WTC11 (cell line): ENCODE data around the gene NFATC2. TPM values are rescaled to one million over a fixed set of nuclear protein-coding genes. Genes with fewer than 3 reads are reported as not detected.

Source experiments
- ATAC-seq: fragments of 200-7000 bp; cut with Tn5 transposase; 2 replicates; pipeline ENCODE4 v1.10.0; 2021; ENCODE audit warnings: mild to moderate bottlenecking, moderate library complexity
- CTCF ChIA-PET: fragments of 300-600 bp; sonication (Branson Sonifier 250); formaldehyde crosslinking; loops from one replicate; lab custom pipeline; 2021; ENCODE audit warnings: antibody characterized with exemption; lab: Charles Lee
- POLR2A ChIA-PET: fragments of 350-600 bp; sonication (Branson Sonifier 250); formaldehyde crosslinking; loops from one replicate; lab custom pipeline; 2021; ENCODE audit warnings: antibody characterized with exemption; lab: Charles Lee
- DNase-seq: peaks from one replicate; pipeline ENCODE4 v3.0.0; 2021; ENCODE audit warnings: low spot score
- H3K27ac Mint-ChIP-seq: 2 replicates; pipeline ENCODE4 v1.8.0; 2021; ENCODE audit warnings: mixed read lengths
- H3K27me3 Mint-ChIP-seq: 2 replicates; pipeline ENCODE4 v1.8.0; 2021; ENCODE audit warnings: low read depth, mild to moderate bottlenecking, moderate library complexity, mixed read lengths
- H3K36me3 Mint-ChIP-seq: 2 replicates; pipeline ENCODE4 v1.8.0; 2021; ENCODE audit warnings: mixed read lengths
- H3K4me1 Mint-ChIP-seq: 2 replicates; pipeline ENCODE4 v1.8.0; 2022; ENCODE audit warnings: mixed read lengths
- H3K4me3 Mint-ChIP-seq: 2 replicates; pipeline ENCODE4 v1.8.0; 2021; ENCODE audit warnings: mild to moderate bottlenecking, moderate library complexity, mixed read lengths
- H3K9me3 Mint-ChIP-seq: 2 replicates; pipeline ENCODE4 v1.8.0; 2021; ENCODE audit warnings: mixed read lengths
- CREM ChIP-seq: sonication (generic); formaldehyde crosslinking; IDR thresholded peaks from 2 replicates; pipeline ENCODE4 v1.8.1; 2022; ENCODE audit warnings: mild to moderate bottlenecking, missing genetic modification reagents, moderate library complexity
- CTCF ChIP-seq: fragments of 200-600 bp; IDR thresholded peaks from 2 replicates; pipeline ENCODE4 v1.8.0; 2022; ENCODE audit warnings: antibody characterized with exemption
- FOXJ3 ChIP-seq: sonication (generic); formaldehyde crosslinking; IDR thresholded peaks from 2 replicates; pipeline ENCODE4 v1.9.0; 2021; ENCODE audit warnings: missing genetic modification reagents, mild to moderate bottlenecking, borderline replicate concordance
- MXD4 ChIP-seq: fragments of 250-450 bp; sonication (Bioruptor Pico); IDR thresholded peaks from 2 replicates; pipeline ENCODE4 v1.8.0; 2021; ENCODE audit warnings: mild to moderate bottlenecking, moderate library complexity, borderline replicate concordance
- NFATC4 ChIP-seq: fragments of 250-450 bp; sonication (Bioruptor Pico); IDR thresholded peaks from 2 replicates; pipeline ENCODE4 v1.9.0; 2021; ENCODE audit warnings: mild to moderate bottlenecking
- NR3C1 ChIP-seq: sonication (generic); formaldehyde crosslinking; conservative IDR thresholded peaks from 2 replicates; pipeline ENCODE4 v1.8.1; 2023; ENCODE audit warnings: low read depth, mild to moderate bottlenecking, missing genetic modification reagents
- PRDM15 ChIP-seq: sonication (generic); formaldehyde crosslinking; IDR thresholded peaks from 2 replicates; pipeline ENCODE4 v1.8.0; 2022; ENCODE audit warnings: missing genetic modification reagents
- ZBTB43 ChIP-seq: sonication (generic); formaldehyde crosslinking; IDR thresholded peaks from 2 replicates; pipeline ENCODE4 v1.8.1; 2023; ENCODE audit warnings: mild to moderate bottlenecking, missing genetic modification reagents
- ZNF263 ChIP-seq: sonication (generic); formaldehyde crosslinking; IDR thresholded peaks from 2 replicates; pipeline ENCODE4 v1.8.1; 2022; ENCODE audit warnings: low read depth, mild to moderate bottlenecking, moderate library complexity, missing genetic modification reagents
- ZNF281 ChIP-seq: sonication (generic); formaldehyde crosslinking; IDR thresholded peaks from 2 replicates; pipeline ENCODE4 v1.8.0; 2023; ENCODE audit warnings: mild to moderate bottlenecking, missing genetic modification reagents
- ZNF317 ChIP-seq: sonication (generic); formaldehyde crosslinking; IDR thresholded peaks from 2 replicates; pipeline ENCODE4 v1.8.1; 2023; ENCODE audit warnings: low read depth, mild to moderate bottlenecking, moderate library complexity, missing genetic modification reagents, borderline replicate concordance
- ZNF423 ChIP-seq: fragments of 250-450 bp; sonication (Bioruptor Pico); IDR thresholded peaks from 2 replicates; pipeline ENCODE4 v2.1.2; 2022; ENCODE audit warnings: mild to moderate bottlenecking, moderate library complexity
- ZNF425 ChIP-seq: fragments of 250-450 bp; sonication (Bioruptor Pico); conservative IDR thresholded peaks from 2 replicates; pipeline ENCODE4 v1.9.0; 2021; ENCODE audit warnings: mild to moderate bottlenecking
- ZNF532 ChIP-seq: fragments of 250-450 bp; sonication (Bioruptor Pico); IDR thresholded peaks from 2 replicates; pipeline ENCODE4 v1.9.0; 2021; ENCODE audit warnings: mild to moderate bottlenecking, borderline replicate concordance
- total RNA-seq: library from RNA; stranded (reverse); gene quantifications from 3 replicates; pipeline ENCODE4 v1.2.3, GENCODE V29; 2021
- TF ChIP-seq, protein P1 (sequence below): sonication (generic); formaldehyde crosslinking; IDR thresholded peaks from 2 replicates; pipeline ENCODE4 v1.8.1; 2022; ENCODE audit warnings: low read depth, missing genetic modification reagents, borderline replicate concordance
- TF ChIP-seq, protein P2 (sequence below): sonication (generic); formaldehyde crosslinking; conservative IDR thresholded peaks from 2 replicates; pipeline ENCODE4 v1.8.1; 2022; ENCODE audit warnings: mild to moderate bottlenecking, missing genetic modification reagents

NFATC2 gene
- total RNA-seq, 1 experiment from 2014 or later: 1.7 TPM

- Mint-ChIP-seq H3K9me3 (peaks cover 13% of the 10 kb centered on the region), H3K4me3 (no peak overlapping the region), H3K36me3 (no peaks in the 10 kb centered on the region), H3K27me3 (peaks cover 2% of the 10 kb centered on the region; the same call in 1 of the 2 replicates), H3K4me1 (no peaks in the 10 kb centered on the region), H3K27ac (no peak overlapping the region)
- ChIA-PET POLR2A (interaction anchor here (0.6 kb wide), 1 partner anchor 280 kb away, joined by 3 read pairs; no protein-coding TSS in a partner anchor), CTCF (no interaction called here)
- DNase-seq: no peak
- TF ChIP-seq ZNF423 (CRISPR knock-in tag) (no peak), ZBTB43 (CRISPR knock-in tag) (no peak), NFATC4 (CRISPR knock-in tag) (no peak), ZNF317 (CRISPR knock-in tag) (no peak), NR3C1 (CRISPR knock-in tag) (no peak), ZNF532 (CRISPR knock-in tag) (no peak), ZNF263 (no peak), CTCF (no peak), MXD4 (CRISPR knock-in tag) (no peak), ZNF425 (CRISPR knock-in tag) (no peak), ZNF281 (no peak), PRDM15 (CRISPR knock-in tag) (no peak), CREM (CRISPR knock-in tag) (no peak), FOXJ3 (CRISPR knock-in tag) (no peak)
- TF ChIP-seq, protein P1, sequence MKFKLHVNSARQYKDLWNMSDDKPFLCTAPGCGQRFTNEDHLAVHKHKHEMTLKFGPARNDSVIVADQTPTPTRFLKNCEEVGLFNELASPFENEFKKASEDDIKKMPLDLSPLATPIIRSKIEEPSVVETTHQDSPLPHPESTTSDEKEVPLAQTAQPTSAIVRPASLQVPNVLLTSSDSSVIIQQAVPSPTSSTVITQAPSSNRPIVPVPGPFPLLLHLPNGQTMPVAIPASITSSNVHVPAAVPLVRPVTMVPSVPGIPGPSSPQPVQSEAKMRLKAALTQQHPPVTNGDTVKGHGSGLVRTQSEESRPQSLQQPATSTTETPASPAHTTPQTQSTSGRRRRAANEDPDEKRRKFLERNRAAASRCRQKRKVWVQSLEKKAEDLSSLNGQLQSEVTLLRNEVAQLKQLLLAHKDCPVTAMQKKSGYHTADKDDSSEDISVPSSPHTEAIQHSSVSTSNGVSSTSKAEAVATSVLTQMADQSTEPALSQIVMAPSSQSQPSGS (CRISPR knock-in tag): no peak
- TF ChIP-seq, protein P2, sequence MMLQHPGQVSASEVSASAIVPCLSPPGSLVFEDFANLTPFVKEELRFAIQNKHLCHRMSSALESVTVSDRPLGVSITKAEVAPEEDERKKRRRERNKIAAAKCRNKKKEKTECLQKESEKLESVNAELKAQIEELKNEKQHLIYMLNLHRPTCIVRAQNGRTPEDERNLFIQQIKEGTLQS (CRISPR knock-in tag): no peak
- no peak for ATAC-seq
Measured at GRCh38 chr20:51575486-51575885, 33.0 kb upstream of the NFATC2 start.
